ENCODE results near the gene RGS16.
A peak's percentile ranks its signal among the peaks of the same experiment; 100 is the strongest.

RGS16 gene, protein sequence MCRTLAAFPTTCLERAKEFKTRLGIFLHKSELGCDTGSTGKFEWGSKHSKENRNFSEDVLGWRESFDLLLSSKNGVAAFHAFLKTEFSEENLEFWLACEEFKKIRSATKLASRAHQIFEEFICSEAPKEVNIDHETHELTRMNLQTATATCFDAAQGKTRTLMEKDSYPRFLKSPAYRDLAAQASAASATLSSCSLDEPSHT

DNA sequence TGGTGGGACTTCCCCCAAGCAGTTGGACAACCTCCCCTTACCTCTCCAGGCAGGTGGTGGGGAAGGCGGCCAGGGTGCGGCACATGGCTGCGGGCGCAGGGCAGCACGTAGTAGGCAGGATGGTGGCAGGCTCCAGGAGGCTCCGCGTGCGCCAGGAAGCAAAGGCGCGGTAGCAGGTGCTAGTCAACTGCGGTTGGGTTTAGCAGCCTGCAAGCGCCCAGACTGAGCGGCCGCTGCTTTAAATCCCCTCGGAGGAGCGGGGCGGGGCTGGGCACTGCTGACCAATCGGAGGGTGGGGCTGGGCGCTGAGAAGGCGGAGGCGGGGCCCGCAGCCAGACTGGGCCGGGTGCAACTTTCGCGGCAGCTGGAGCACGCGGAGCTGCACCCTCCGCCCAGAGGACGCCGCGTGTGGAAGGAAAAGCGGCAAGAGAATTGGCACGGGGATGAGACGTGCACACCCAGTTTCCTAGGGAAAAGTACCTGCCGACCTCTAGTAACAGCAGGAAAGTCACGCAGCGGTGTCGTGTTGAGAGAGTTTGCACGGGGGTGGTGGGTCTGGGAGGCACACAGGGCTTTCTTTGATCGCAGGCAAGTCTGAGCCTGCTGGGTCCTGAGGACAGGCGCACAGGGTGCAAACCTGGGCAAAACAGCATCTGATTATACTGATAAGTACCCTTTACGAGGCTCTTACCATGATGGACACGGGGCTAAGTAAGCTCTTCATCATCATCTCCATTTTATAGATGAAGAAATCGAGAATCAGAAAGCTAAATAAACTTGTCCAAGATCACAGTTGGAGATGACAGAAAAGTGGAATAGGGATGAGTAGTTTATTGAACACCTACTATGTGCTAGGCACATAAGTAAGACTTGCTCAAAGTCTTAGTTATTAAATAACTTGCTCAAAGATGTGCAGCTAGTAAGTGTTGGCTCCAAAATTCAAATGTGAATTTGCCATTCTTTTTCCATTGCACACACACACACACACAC lies at the start of gene RGS16:
TSS of gene RGS16 (minus strand) at position 215 of the 990 bp plus-strand sequence. CDS start at position 85, 130 bp downstream.
- POLR2A ChIA-PET = interaction anchor here (1.0 to 1.3 kb wide), 2 partner anchors 11 to 178 kb away, joined by 5 to 11 read pairs; no protein-coding TSS in a partner anchor
- CTCF ChIA-PET = interaction anchor here (0.6 to 15.6 kb wide), 7 partner anchors 9 to 519 kb away, joined by 3 to 668 read pairs (median 3); partner anchors contain the start of gene NPL
- no peak for TF ChIP-seq ZNF670 (tag by site-specific recombination; IDR thresholded peaks at IDR 0.05; ENCODE audit: low read depth)
- TF ChIP-seq, protein P1, sequence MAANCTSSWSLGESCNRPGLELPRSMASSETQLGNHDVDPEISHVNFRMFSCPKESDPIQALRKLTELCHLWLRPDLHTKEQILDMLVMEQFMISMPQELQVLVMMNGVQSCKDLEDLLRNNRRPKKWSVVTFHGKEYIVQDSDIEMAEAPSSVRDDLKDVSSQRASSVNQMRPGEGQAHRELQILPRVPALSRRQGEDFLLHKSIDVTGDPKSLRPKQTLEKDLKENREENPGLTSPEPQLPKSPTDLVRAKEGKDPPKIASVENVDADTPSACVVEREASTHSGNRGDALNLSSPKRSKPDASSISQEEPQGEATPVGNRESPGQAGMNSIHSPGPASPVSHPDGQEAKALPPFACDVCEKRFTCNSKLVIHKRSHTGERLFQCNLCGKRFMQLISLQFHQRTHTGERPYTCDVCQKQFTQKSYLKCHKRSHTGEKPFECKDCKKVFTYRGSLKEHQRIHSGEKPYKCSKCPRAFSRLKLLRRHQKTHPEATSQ (tag by site-specific recombination; IDR thresholded peaks at IDR 0.05) = peak; percentile 79; the same call in 1 of the 2 replicates
- TF ChIP-seq MEIS1 (CRISPR knock-in tag; IDR thresholded peaks at IDR 0.05; ENCODE audit: borderline replicate concordance) = no peak
- no peak for TF ChIP-seq ZNF19 (tag by site-specific recombination; IDR thresholded peaks at IDR 0.05; ENCODE audit: low read depth)
- TF ChIP-seq ZBTB17 (tag by site-specific recombination; IDR thresholded peaks at IDR 0.05) = peak; percentile 83
- TF ChIP-seq ZBTB8A (tag by site-specific recombination; IDR thresholded peaks at IDR 0.05) = peak; percentile 96
- peak; percentile 46; the same call in 1 of the 2 replicates for TF ChIP-seq ZNF423 (tag by site-specific recombination; IDR thresholded peaks at IDR 0.05)
- no peak for TF ChIP-seq ZNF707 (tag by site-specific recombination; IDR thresholded peaks at IDR 0.05)
- TF ChIP-seq ZNF660 (tag by site-specific recombination; IDR thresholded peaks at IDR 0.05) = 0 out of 2 replicates have a peak, but pooled peaks have one; percentile 82
- TF ChIP-seq ZNF768 (tag by site-specific recombination; IDR thresholded peaks at IDR 0.05) = peak; percentile 48; the same call in 1 of the 2 replicates
- TF ChIP-seq FEZF1 (tag by site-specific recombination; IDR thresholded peaks at IDR 0.05) = peak; percentile 78
- TF ChIP-seq, protein P2, sequence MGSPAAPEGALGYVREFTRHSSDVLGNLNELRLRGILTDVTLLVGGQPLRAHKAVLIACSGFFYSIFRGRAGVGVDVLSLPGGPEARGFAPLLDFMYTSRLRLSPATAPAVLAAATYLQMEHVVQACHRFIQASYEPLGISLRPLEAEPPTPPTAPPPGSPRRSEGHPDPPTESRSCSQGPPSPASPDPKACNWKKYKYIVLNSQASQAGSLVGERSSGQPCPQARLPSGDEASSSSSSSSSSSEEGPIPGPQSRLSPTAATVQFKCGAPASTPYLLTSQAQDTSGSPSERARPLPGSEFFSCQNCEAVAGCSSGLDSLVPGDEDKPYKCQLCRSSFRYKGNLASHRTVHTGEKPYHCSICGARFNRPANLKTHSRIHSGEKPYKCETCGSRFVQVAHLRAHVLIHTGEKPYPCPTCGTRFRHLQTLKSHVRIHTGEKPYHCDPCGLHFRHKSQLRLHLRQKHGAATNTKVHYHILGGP (tag by site-specific recombination; IDR thresholded peaks at IDR 0.05) = no peak
- no peak for TF ChIP-seq ZNF530 (tag by site-specific recombination; IDR thresholded peaks at IDR 0.05; ENCODE audit: low read depth)
- peak; percentile 79 for TF ChIP-seq ZFP69B (tag by site-specific recombination; IDR thresholded peaks at IDR 0.05)
- TF ChIP-seq ZNF596 (tag by site-specific recombination; IDR thresholded peaks at IDR 0.05) = 0 out of 2 replicates have a peak, but pooled peaks have one; percentile 12
- TF ChIP-seq ZNF404 (tag by site-specific recombination; IDR thresholded peaks at IDR 0.05) = no peak
- TF ChIP-seq, protein P3, sequence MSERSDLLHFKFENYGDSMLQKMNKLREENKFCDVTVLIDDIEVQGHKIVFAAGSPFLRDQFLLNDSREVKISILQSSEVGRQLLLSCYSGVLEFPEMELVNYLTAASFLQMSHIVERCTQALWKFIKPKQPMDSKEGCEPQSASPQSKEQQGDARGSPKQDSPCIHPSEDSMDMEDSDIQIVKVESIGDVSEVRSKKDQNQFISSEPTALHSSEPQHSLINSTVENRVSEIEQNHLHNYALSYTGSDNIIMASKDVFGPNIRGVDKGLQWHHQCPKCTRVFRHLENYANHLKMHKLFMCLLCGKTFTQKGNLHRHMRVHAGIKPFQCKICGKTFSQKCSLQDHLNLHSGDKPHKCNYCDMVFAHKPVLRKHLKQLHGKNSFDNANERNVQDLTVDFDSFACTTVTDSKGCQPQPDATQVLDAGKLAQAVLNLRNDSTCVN (tag by site-specific recombination; optimal IDR thresholded peaks at IDR 0.05) = peak; percentile 72
- TF ChIP-seq, protein P4, sequence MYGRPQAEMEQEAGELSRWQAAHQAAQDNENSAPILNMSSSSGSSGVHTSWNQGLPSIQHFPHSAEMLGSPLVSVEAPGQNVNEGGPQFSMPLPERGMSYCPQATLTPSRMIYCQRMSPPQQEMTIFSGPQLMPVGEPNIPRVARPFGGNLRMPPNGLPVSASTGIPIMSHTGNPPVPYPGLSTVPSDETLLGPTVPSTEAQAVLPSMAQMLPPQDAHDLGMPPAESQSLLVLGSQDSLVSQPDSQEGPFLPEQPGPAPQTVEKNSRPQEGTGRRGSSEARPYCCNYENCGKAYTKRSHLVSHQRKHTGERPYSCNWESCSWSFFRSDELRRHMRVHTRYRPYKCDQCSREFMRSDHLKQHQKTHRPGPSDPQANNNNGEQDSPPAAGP (tag by site-specific recombination; IDR thresholded peaks at IDR 0.05) = no peak; the same call in 1 of the 2 replicates
- TF ChIP-seq SP2 (tag by site-specific recombination; IDR thresholded peaks at IDR 0.05) = peak; percentile 83
- TF ChIP-seq, protein P5, sequence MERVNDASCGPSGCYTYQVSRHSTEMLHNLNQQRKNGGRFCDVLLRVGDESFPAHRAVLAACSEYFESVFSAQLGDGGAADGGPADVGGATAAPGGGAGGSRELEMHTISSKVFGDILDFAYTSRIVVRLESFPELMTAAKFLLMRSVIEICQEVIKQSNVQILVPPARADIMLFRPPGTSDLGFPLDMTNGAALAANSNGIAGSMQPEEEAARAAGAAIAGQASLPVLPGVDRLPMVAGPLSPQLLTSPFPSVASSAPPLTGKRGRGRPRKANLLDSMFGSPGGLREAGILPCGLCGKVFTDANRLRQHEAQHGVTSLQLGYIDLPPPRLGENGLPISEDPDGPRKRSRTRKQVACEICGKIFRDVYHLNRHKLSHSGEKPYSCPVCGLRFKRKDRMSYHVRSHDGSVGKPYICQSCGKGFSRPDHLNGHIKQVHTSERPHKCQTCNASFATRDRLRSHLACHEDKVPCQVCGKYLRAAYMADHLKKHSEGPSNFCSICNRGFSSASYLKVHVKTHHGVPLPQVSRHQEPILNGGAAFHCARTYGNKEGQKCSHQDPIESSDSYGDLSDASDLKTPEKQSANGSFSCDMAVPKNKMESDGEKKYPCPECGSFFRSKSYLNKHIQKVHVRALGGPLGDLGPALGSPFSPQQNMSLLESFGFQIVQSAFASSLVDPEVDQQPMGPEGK (tag by site-specific recombination; IDR thresholded peaks at IDR 0.05) = peak; percentile 89
- TF ChIP-seq ZNF266 (tag by site-specific recombination; IDR thresholded peaks at IDR 0.05; ENCODE audit: low read depth) = no peak
- TF ChIP-seq RBAK (tag by site-specific recombination; IDR thresholded peaks at IDR 0.05) = no peak
- TF ChIP-seq, protein P6, sequence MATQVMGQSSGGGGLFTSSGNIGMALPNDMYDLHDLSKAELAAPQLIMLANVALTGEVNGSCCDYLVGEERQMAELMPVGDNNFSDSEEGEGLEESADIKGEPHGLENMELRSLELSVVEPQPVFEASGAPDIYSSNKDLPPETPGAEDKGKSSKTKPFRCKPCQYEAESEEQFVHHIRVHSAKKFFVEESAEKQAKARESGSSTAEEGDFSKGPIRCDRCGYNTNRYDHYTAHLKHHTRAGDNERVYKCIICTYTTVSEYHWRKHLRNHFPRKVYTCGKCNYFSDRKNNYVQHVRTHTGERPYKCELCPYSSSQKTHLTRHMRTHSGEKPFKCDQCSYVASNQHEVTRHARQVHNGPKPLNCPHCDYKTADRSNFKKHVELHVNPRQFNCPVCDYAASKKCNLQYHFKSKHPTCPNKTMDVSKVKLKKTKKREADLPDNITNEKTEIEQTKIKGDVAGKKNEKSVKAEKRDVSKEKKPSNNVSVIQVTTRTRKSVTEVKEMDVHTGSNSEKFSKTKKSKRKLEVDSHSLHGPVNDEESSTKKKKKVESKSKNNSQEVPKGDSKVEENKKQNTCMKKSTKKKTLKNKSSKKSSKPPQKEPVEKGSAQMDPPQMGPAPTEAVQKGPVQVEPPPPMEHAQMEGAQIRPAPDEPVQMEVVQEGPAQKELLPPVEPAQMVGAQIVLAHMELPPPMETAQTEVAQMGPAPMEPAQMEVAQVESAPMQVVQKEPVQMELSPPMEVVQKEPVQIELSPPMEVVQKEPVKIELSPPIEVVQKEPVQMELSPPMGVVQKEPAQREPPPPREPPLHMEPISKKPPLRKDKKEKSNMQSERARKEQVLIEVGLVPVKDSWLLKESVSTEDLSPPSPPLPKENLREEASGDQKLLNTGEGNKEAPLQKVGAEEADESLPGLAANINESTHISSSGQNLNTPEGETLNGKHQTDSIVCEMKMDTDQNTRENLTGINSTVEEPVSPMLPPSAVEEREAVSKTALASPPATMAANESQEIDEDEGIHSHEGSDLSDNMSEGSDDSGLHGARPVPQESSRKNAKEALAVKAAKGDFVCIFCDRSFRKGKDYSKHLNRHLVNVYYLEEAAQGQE (tag by site-specific recombination; IDR thresholded peaks at IDR 0.05) = no peak; the same call in 1 of the 2 replicates

More for the DNA sequence above, at the start of gene RGS16:
- Histone ChIP-seq H3K9me3 (ENCODE audit: control insufficient read depth, insufficient read depth, low read depth, low read length) (no peaks in the 10 kb centered on the region), H3K27ac (ENCODE audit: extremely low read depth, low read depth, low read length) (peak within 1 kb of the TSS; percentile 70), H3K4me3 (ENCODE audit: low read depth, low read length) (peak within 1 kb of the TSS; percentile 26), H3K4me1 (ENCODE audit: control insufficient read depth, insufficient read depth, low read length) (peaks cover 7% of the 10 kb centered on the region), H3K36me3 (ENCODE audit: control insufficient read depth in 2 of 2, insufficient read depth in 1 of 2, low read length in 2 of 2) (peaks cover 17 to 38% of the 10 kb centered on the region in 2 experiments; a peak in 2 of 3 replicates)

Measured in HEK293 (cell line).